Activated CD4-positive, alpha-beta T cell treated with anti-CD3 and anti-CD28 coated beads, Interleukin-2, Interleukin-6, amounts not matched to agents 100 ng/mL and 50 ng/mL, durations not matched to agents 16 hours and 8 hours (primary cell): ENCODE data around the gene FOXRED2.

Experiments used
- DNase-seq: peaks from one replicate; pipeline ENCODE4 v3.0.0-alpha.2; 2020

Gene FOXRED2

DNA sequence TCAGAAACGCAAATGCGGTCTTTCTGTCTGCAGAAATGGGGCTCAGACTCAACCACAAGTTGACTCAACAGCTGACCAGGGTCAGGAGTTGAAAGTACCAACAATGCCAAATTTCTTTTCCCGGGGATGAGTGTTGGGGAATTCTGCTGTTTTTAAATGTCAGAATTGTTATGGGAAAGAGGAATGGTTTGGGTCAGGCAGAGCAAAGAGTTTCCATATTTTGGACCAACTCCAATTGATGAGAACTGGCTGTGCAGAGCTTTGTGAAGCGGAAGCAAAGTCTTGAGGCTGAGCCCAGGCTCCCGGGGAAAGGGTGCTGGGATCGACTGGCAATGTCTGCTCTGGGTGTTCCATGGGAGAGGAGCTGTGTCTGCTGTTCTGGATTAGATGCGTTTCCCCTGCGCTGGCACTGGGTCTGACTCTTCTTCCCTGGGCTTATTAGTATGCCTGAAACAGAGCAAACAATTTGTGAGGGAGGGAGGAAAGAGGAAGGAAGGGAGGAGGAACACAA is 61.6 kb downstream of the FOXRED2 start:
- DNase-seq, result no peak

DNA sequence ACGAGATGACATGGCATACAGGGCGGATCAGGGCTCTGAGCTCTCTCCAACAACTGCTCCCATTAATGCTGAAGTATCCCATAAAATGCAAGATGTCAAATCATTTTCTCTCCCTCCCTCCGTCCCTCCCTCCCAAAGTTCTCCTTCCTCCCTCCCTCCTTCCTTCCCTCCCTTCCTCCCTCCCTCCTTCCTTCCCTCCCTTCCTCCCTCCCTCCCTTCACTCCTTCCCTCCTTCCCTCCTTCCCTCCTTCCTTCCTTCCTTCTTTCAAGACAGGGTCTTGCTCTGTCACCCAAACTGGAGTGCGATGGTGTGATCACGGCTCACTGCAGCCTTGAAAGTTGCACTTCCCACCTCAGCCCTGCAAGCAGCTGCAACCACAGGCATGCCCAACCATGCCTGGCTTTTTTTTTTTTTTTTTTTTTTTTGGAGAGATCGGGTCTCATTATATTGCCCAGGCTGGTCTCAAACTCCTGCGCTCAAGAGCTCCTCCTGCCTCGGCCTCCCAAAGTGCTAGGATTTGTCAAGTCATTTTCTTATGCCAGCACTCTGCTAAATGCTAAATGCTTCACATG is 63.6 kb downstream of the FOXRED2 start:
- DNase-seq, result no peak

DNA sequence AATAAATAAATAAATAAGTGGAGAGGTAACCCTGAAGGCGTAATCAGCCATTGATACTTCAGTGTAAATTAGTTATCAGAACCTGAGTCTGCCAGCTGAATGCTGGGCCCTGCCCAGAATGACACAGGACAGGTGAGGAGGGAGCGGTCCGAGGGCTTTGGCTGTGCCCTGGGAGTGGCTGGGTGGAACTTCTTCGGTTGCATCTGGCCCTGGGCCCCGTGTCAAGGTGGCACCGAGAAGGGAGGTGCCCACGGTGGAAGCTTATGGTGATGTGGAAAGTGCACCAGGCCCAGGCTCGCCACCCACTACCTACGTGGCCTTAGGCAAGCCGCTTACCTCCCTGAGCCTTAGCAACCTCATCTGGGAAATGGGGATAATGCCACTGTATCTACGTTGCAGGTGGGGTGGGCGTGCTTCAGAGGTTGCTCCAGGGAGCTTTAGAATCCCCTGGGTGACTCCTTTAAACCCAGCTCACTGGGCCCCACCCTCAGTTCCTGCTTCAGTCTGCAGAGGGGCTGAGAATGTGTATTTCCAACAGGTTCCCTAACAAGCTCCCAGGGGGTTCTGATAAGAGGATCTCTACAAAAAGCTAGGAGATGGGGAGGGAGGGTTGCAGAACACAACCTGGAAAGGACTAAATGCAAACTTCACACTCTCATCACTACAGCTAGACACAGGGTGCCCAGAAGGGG is 64.2 kb downstream of the FOXRED2 start:
- no peak for DNase-seq

DNA sequence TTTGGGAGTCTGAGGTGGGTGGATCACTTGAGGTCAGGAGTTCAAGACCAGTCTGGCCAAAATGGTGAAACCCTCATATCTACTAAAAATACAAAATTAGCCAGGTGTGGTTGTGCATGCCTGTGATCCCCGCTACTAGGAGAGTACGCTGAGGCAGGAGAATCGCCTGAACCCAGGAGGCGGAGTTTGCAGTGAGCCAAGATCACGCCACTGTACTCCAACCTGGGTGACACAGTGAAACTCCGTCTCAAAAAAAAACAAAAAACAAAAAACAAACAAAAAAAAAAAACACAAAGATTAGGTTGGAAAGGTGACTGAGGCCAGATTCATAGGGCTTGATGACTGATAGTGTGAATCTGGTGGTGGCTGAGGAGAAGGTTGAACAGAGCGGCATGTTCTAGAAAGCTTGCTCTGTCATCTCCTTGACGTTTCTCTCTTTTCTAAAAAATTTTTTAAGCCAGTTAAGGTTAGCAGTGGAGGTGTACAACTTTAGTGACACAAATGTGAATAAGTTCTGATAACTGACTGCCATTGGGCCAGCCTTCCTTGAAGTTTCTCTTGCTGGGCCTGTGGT is 66.3 kb downstream of the FOXRED2 start:
- DNase-seq, result no peak

DNA sequence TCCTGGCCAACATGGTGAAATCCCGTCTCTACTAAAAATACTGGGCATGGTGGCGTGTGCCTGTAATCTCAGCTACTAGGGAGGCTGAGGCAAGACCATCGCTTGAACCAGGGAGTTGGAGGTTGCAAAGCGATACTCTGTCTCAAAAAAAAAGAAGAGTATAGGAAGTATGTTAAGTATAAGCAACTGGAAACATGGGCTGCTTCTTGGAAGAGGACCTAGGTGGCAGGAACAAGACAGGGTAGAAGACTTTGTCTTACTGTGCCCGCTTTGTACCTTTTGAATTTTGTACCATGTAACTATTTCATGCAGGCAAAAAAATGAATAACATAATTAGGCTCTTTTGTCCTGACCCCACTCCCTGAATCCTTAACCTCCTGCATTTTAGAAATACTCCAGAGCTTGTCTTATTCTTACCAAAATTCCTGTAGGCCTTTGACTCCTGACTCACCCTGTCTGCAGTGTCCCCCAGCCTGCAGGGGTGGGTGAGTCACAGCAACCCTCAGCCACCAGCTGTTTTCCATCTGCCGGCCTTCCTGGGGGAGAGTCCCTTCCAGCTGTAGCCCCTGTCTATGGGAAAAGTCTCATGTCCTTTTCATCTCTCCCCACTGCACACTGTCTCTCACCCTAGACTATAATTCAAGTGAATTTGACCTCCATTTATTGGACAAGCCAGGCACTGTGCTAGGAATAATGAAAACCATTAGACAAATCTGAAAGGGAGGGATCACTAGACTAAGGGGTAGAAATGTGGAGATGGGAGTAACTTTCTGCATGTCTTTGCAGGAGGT is 67.2 kb downstream of the FOXRED2 start:
- no peak for DNase-seq
